Left ventricle myocardium inferior (tissue), 1 donor: ENCODE results near the gene CCDC190. TPM values are rescaled to one million over a fixed set of nuclear protein-coding genes. Genes with fewer than 3 reads are reported as not detected.

ENCODE experiments used
- DNase-seq: peaks from one replicate; pipeline ENCODE4 v3.0.0-alpha.2; 2020
- H3K27ac ChIP-seq: fragments of 200-600 bp; replicated peaks from 2 replicates; pipeline ENCODE4 v1.8.0; 2021
- H3K27me3 ChIP-seq: fragments of 200-600 bp; 2 replicates; pipeline ENCODE4 v1.8.0; 2021; ENCODE audit warnings: low read depth
- H3K36me3 ChIP-seq: fragments of 200-600 bp; 2 replicates; pipeline ENCODE4 v1.8.0; 2021
- H3K4me1 ChIP-seq: fragments of 200-600 bp; 2 replicates; pipeline ENCODE4 v1.8.0; 2021
- H3K4me3 ChIP-seq: fragments of 200-600 bp; 2 replicates; pipeline ENCODE4 v1.8.0; 2021; ENCODE audit warnings: mild to moderate bottlenecking, moderate library complexity
- H3K9me3 ChIP-seq: fragments of 200-600 bp; replicated peaks from 2 replicates; pipeline ENCODE4 v1.8.0; 2021
- intact Hi-C: fragments of 100-400 bp; cut with micrococcal nuclease; formaldehyde crosslinking; loops from one replicate; pipeline ENCODE4 v1.11.0; 2022
- long read RNA-seq: library from polyadenylated mRNA; unstranded; transcript quantifications from one replicate; pipeline ENCODE4 v2.0.0, GENCODE V29; 2021
- total RNA-seq: library from RNA; stranded (reverse); fragmentation: NEBNext Ultra II Directional; extraction: Animal tissue kit (Norgen Biotek cat#: 25700); gene quantifications from one replicate; pipeline ENCODE4 v1.2.1, GENCODE V29; 2021
- TF ChIP-seq, protein P1 (sequence below): fragments of 200-600 bp; IDR thresholded peaks from 2 replicates; pipeline ENCODE4 v1.8.0; 2021; ENCODE audit warnings: antibody characterized with exemption, mild to moderate bottlenecking, borderline replicate concordance
- donor health status: DM: no; HTN: yes; CAD: no; lungs with severe emphysema.

Gene CCDC190, protein sequence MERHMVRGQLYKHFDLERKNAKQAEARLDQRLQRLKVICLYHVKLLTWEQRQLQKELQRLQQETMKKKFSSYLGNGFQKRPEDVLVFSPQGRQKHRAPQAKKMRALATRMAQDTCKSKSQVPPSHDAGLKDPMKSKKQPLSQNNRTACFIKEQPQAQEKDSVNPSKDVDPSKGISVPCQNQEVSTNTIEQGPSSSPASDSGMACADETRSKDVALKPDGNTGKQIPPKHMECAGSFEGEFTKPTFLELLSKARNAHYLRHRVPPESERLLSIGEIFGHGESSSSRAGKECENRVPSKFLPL
- total RNA-seq = 0.80 TPM
- long read RNA-seq, partial matches to known transcripts = 0 of 1 reads
- long read RNA-seq, other reads (novel, unspliced or antisense) = 1 of 1 reads

DNA sequence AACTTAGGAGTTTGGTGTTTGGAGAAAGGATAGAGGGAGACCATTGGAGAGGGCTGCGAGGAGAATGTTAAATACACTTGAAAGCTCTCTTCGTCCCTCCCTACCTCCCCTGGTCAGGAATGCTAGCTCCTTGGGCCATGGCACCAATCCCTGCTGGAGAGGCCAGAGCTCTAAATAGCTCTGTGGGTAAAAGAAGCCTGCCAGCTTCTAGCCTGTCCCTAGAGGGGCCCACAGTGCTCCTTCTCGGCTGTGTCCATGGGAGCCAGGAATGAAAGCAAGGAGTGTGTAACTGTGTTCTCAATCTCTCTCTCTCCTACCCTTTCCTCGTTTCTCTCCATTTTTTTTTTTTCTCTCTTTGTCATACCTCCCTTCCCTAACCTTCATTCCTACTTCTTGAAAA, at the start of gene CCDC190:
TSS of gene CCDC190 (minus strand) at position 75 of the 400 bp plus-strand sequence. CDS start 1,529 bp downstream, outside the sequence.
- Histone ChIP-seq H3K27ac (peak within 1 kb of the TSS; percentile 58), H3K36me3 (no peaks in the 10 kb centered on the region), H3K4me3 (no peak within 1 kb of the TSS), H3K27me3 (no peaks in the 10 kb centered on the region), H3K9me3 (no peaks in the 10 kb centered on the region), H3K4me1 (peaks cover 17% of the 10 kb centered on the region)
- TF ChIP-seq, protein P1, sequence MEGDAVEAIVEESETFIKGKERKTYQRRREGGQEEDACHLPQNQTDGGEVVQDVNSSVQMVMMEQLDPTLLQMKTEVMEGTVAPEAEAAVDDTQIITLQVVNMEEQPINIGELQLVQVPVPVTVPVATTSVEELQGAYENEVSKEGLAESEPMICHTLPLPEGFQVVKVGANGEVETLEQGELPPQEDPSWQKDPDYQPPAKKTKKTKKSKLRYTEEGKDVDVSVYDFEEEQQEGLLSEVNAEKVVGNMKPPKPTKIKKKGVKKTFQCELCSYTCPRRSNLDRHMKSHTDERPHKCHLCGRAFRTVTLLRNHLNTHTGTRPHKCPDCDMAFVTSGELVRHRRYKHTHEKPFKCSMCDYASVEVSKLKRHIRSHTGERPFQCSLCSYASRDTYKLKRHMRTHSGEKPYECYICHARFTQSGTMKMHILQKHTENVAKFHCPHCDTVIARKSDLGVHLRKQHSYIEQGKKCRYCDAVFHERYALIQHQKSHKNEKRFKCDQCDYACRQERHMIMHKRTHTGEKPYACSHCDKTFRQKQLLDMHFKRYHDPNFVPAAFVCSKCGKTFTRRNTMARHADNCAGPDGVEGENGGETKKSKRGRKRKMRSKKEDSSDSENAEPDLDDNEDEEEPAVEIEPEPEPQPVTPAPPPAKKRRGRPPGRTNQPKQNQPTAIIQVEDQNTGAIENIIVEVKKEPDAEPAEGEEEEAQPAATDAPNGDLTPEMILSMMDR = no peak
- peak; percentile 28 for DNase-seq
- intact Hi-C loops = no loop called here

DNA sequence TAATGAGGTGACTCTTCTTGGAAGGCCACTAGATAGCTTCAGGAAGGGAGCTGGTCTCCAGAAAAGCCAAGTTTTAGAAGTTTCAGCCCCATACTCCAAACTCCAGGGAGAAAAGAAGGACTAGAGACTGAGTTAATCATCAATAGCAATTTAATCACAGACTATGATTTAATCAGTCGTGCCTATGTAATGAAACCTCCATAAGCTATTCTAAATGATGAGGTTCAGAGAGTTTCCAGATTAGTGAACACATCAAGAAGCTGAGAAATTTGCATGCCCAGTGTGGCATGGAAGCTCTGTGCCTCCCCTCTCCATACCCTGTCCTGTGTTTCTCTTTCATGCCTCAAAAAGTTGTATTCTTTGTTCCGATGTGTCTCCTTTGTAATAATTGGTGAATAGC, 49.2 kb upstream of the CCDC190 start:
- H3K4me3 ChIP-seq = no peak overlapping the region
- no peaks in the 10 kb centered on the region for H3K36me3 ChIP-seq
- H3K9me3 ChIP-seq = peaks cover 19% of the 10 kb centered on the region
- intact Hi-C loops = no loop called here
- TF ChIP-seq, protein P1 = no peak
- DNase-seq = no peak
- no peaks in the 10 kb centered on the region for H3K27me3 ChIP-seq
- peaks cover 9% of the 10 kb centered on the region for H3K4me1 ChIP-seq
- no peak overlapping the region for H3K27ac ChIP-seq

DNA sequence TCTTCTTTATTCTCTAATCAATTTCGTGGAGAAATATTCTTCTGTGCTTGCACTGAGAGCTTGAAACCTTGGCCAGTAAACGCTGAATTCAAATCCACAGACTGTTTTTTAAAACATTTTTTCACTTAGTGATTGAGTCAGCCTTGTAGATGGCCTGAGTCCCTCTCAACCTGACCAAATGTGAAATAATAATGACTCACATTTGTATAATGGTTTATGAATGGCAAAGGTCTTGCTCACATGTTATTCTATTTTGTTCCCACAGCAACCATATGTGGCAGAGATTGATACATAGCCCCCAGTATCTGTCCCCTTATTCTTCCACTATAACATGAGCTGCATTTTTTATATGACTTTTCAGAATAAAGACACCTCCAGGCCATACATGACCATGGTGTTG, 47.8 kb upstream of the CCDC190 start:
- Histone ChIP-seq H3K4me1 (peaks cover 19% of the 10 kb centered on the region), H3K4me3 (no peak overlapping the region), H3K27me3 (no peaks in the 10 kb centered on the region), H3K27ac (no peak overlapping the region), H3K36me3 (no peaks in the 10 kb centered on the region), H3K9me3 (peaks cover 19% of the 10 kb centered on the region)
- TF ChIP-seq, protein P1 = no peak
- DNase-seq = no peak
- intact Hi-C loops = no loop called here

DNA sequence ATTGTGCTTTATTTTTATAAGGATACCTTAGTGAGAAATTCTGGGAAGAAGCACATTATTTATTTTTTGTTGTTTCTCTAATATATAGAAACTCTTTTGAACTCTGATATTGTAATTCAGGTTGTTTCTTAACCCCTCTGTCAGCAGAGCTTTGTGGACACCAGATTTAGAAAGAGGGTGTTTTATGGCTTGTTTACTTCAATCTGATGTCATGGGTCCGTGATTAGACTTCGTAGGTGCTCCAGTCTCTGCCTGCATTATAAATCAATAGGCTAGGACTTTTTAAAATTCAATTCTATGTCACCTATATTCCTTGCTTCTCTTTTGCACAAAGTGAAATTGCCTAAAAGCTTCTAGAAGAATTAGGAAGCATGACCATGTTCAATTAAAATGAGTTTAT, 47.3 kb upstream of the CCDC190 start:
- TF ChIP-seq, protein P1 = no peak
- H3K4me3 ChIP-seq = no peak overlapping the region
- peaks cover 19% of the 10 kb centered on the region for H3K9me3 ChIP-seq
- intact Hi-C loops = no loop called here
- H3K36me3 ChIP-seq = no peaks in the 10 kb centered on the region
- no peaks in the 10 kb centered on the region for H3K27me3 ChIP-seq
- peaks cover 21% of the 10 kb centered on the region for H3K4me1 ChIP-seq
- no peak overlapping the region for H3K27ac ChIP-seq
- no peak for DNase-seq

DNA sequence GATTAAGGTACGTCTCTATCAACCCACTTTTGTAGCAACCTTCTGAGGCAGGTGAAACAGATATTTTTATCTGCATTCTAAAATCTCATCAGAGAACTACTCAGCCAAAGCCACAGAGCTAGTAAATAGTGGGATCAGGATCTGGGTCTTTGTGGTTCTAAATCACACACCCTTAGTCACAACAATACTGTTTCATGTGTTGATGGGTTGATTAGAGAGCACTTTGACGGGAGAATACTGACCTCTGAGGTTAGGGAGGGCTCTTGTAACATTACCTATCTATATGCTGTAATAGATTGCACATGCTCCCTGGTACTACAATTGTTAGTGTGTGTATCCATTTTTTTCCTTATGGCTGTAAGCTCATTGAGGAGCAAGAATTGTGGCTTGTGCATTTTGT, 45.5 kb upstream of the CCDC190 start:
- H3K9me3 ChIP-seq = peaks cover 4% of the 10 kb centered on the region
- intact Hi-C loops = no loop called here
- H3K27ac ChIP-seq = no peak overlapping the region
- DNase-seq = no peak
- H3K36me3 ChIP-seq = no peaks in the 10 kb centered on the region
- H3K27me3 ChIP-seq = no peaks in the 10 kb centered on the region
- no peak overlapping the region for H3K4me3 ChIP-seq
- TF ChIP-seq, protein P1 = no peak
- H3K4me1 ChIP-seq = peaks cover 21% of the 10 kb centered on the region
